IMR-90 (cell line): Measurements from ENCODE around the gene PDRG1. TPM values are rescaled to one million over a fixed set of nuclear protein-coding genes. Genes with fewer than 3 reads are reported as not detected.

Experiments
- ATAC-seq: fragments of 200-7000 bp; cut with Tn5 transposase; 2 replicates; pipeline ENCODE4 v1.9.1; 2020; ENCODE audit warnings: low read depth, mild to moderate bottlenecking, moderate library complexity
- BruUV-seq: library from RNA; stranded (reverse); fragments of 400-500 nt; replicated peaks from 2 replicates; lab custom pipeline; 2021; lab: Mats Ljungman, UMichigan
- CTCF ChIA-PET: fragments of 300-600 bp; formaldehyde crosslinking; extraction: SDS; loops from one replicate; lab custom pipeline; 2021; ENCODE audit warnings: antibody characterized with exemption; lab: Yijun Ruan, JAX
- POLR2A ChIA-PET: fragments of 300-600 bp; sonication (Branson Sonifier 250); formaldehyde crosslinking; loops from one replicate; lab custom pipeline; 2022; ENCODE audit warnings: antibody characterized with exemption; ENCODE audit not compliant: unreplicated experiment; lab: Charles Lee
- DNase-seq: peaks from one replicate; pipeline ENCODE4 v3.0.0; 2013
- H2AFZ ChIP-seq: replicated peaks from 2 replicates; pipeline ENCODE3; 2013; ENCODE audit warnings: low read length, mild to moderate bottlenecking; ENCODE audit not compliant: poor library complexity
- H2AK5ac ChIP-seq: 2 replicates; pipeline ENCODE4 v1.6.1; 2013; ENCODE audit warnings: low read depth, low read length, inconsistent platforms
- H2AK9ac ChIP-seq: replicated peaks from 2 replicates; pipeline ENCODE3; 2013; ENCODE audit warnings: mild to moderate bottlenecking, low read depth, low read length, moderate library complexity; ENCODE audit not compliant: poor library complexity
- H2BK120ac ChIP-seq: 2 replicates; pipeline ENCODE4 v1.6.1; 2013; ENCODE audit warnings: low read depth, low read length, inconsistent platforms
- H2BK15ac ChIP-seq: 3 replicates; pipeline ENCODE4 v1.6.1; 2013; ENCODE audit warnings: low read depth, low read length, inconsistent platforms
- H2BK20ac ChIP-seq: 2 replicates; pipeline ENCODE4 v1.6.1; 2013; ENCODE audit warnings: low read depth, mild to moderate bottlenecking, inconsistent platforms, low read length, moderate library complexity
- H2BK5ac ChIP-seq: 2 replicates; pipeline ENCODE4 v1.6.1; 2013; ENCODE audit warnings: mild to moderate bottlenecking, low read depth, low read length, inconsistent platforms; ENCODE audit not compliant: poor library complexity, severe bottlenecking
- H3K14ac ChIP-seq: replicated peaks from 2 replicates; pipeline ENCODE4 v1.6.1; 2013; ENCODE audit warnings: low read depth, low read length, inconsistent platforms
- H3K18ac ChIP-seq: 2 replicates; pipeline ENCODE4 v1.6.1; 2013; ENCODE audit warnings: low read depth, low read length, control low read depth
- H3K23ac ChIP-seq: 2 replicates; pipeline ENCODE4 v1.6.1; 2013; ENCODE audit warnings: low read depth, low read length, inconsistent platforms
- H3K27ac ChIP-seq: 2 replicates; pipeline ENCODE4 v1.5.1; 2013; ENCODE audit warnings: mild to moderate bottlenecking, control low read depth, low read length; ENCODE audit not compliant: insufficient read depth
- H3K27me3 ChIP-seq: 2 replicates; pipeline ENCODE4 v1.6.1; 2013; ENCODE audit warnings: low read length; ENCODE audit not compliant: control insufficient read depth, insufficient read depth
- H3K36me3 ChIP-seq: 2 replicates; pipeline ENCODE4 v1.6.1; 2013; ENCODE audit warnings: low read length, mixed read lengths; ENCODE audit not compliant: control insufficient read depth, insufficient read depth
- H3K4ac ChIP-seq: 2 replicates; pipeline ENCODE4 v1.6.1; 2013; ENCODE audit warnings: low read depth, low read length, inconsistent platforms
- H3K4me1 ChIP-seq: 2 replicates; pipeline ENCODE4 v1.6.1; 2013; ENCODE audit warnings: low read length, mixed read lengths; ENCODE audit not compliant: control insufficient read depth, insufficient read depth
- H3K4me2 ChIP-seq: 2 replicates; pipeline ENCODE4 v1.6.1; 2013; ENCODE audit warnings: low read depth, mild to moderate bottlenecking, control low read depth, low read length, moderate library complexity
- H3K4me3 ChIP-seq: 2 replicates; pipeline ENCODE4 v1.5.1; 2013; ENCODE audit warnings: low read depth, mild to moderate bottlenecking, control low read depth, low read length, moderate library complexity; ENCODE audit not compliant: insufficient read depth
- H3K56ac ChIP-seq: 2 replicates; pipeline ENCODE4 v1.6.1; 2013; ENCODE audit warnings: low read length, inconsistent platforms; ENCODE audit not compliant: insufficient read depth; ENCODE audit errors: extremely low read depth
- H3K79me1 ChIP-seq, 2 experiments: 2 replicates each; pipeline ENCODE4 v1.6.1; 2013; ENCODE audit warnings: low read length in 2 of 2, inconsistent platforms in 1 of 2, low read depth in 1 of 2
- H3K9ac ChIP-seq: 2 replicates; pipeline ENCODE4 v1.6.1; 2013; ENCODE audit warnings: low read depth, low read length, control low read depth
- H3K9me1 ChIP-seq: 2 replicates; pipeline ENCODE4 v1.6.1; 2013; ENCODE audit warnings: low read length, inconsistent platforms; ENCODE audit not compliant: insufficient read depth
- H3K9me3 ChIP-seq: 2 replicates; pipeline ENCODE4 v1.6.1; 2013; ENCODE audit warnings: low read length; ENCODE audit not compliant: control insufficient read depth, insufficient read depth
- H4K20me1 ChIP-seq: 2 replicates; pipeline ENCODE4 v1.6.1; 2013; ENCODE audit warnings: low read length, inconsistent platforms; ENCODE audit not compliant: insufficient read depth
- H4K5ac ChIP-seq: 2 replicates; pipeline ENCODE4 v1.6.1; 2013; ENCODE audit warnings: mild to moderate bottlenecking, low read depth, low read length, control low read depth
- H4K8ac ChIP-seq, 2 experiments: 2 replicates each; pipeline ENCODE4 v1.6.1; 2013; ENCODE audit warnings: low read depth in 2 of 2, low read length in 2 of 2, control low read depth in 1 of 2, inconsistent platforms in 1 of 2
- H4K91ac ChIP-seq: 2 replicates; pipeline ENCODE4 v1.6.1; 2013; ENCODE audit warnings: low read depth, low read length, inconsistent platforms; ENCODE audit not compliant: insufficient read depth
- CEBPB ChIP-seq: IDR thresholded peaks from 2 replicates; pipeline ENCODE4 v1.6.1; 2012; ENCODE audit warnings: low read depth, low read length, improper control_type of control experiment
- CHD1 ChIP-seq: IDR thresholded peaks from 2 replicates; pipeline ENCODE4 v1.6.1; 2012; ENCODE audit warnings: low read depth, low read length, improper control_type of control experiment
- MAFK ChIP-seq: IDR thresholded peaks from 2 replicates; pipeline ENCODE4 v1.6.1; 2012; ENCODE audit warnings: low read depth, low read length, improper control_type of control experiment
- MAZ ChIP-seq: IDR thresholded peaks from 2 replicates; pipeline ENCODE4 v1.6.1; 2012; ENCODE audit warnings: low read depth, mild to moderate bottlenecking, low read length, improper control_type of control experiment, moderate library complexity, borderline replicate concordance
- MXI1 ChIP-seq: IDR thresholded peaks from 2 replicates; pipeline ENCODE4 v1.6.1; 2012; ENCODE audit warnings: low read depth, mild to moderate bottlenecking, low read length, moderate library complexity, borderline replicate concordance
- POLR2A ChIP-seq: IDR thresholded peaks from 2 replicates; pipeline ENCODE4 v1.6.1; 2012; ENCODE audit warnings: mild to moderate bottlenecking, low read depth, low read length
- RCOR1 ChIP-seq: IDR thresholded peaks from 2 replicates; pipeline ENCODE4 v1.6.1; 2012; ENCODE audit warnings: mild to moderate bottlenecking, low read length, improper control_type of control experiment; ENCODE audit not compliant: insufficient replicate concordance
- RFX5 ChIP-seq: IDR thresholded peaks from 2 replicates; pipeline ENCODE4 v1.8.0; 2012; ENCODE audit warnings: low read depth, mild to moderate bottlenecking, low read length, moderate library complexity
- SMC3 ChIP-seq: fragments of 150-350 bp; IDR thresholded peaks from 2 replicates; pipeline ENCODE4 v1.6.1; 2016; ENCODE audit warnings: low read depth, mild to moderate bottlenecking, antibody characterized with exemption, low read length, moderate library complexity
- WGBS, 2 experiments: methylation state at CpG; one replicate each; pipeline versions ENCODE4 v1.1.5 to v1.1.7; 2013; ENCODE audit warnings: missing lambda C conversion rate in 2 of 2; ENCODE audit not compliant: insufficient read length in 1 of 2; ENCODE audit errors: extremely low coverage in 2 of 2; 5-methylcytosine and 5-hydroxymethylcytosine counted together
- dilution Hi-C: fragments of 300-500 bp; cut with HindIII; formaldehyde crosslinking; loops from one replicate; pipeline ENCODE4 v1.14.3; 2018; ENCODE audit warnings: low sequenced_read_pairs; ENCODE audit not compliant: unreplicated experiment
- in situ Hi-C: fragments of 300-500 bp; cut with MboI; formaldehyde crosslinking; loops from 3 replicates; pipeline ENCODE4 v1.14.3; 2019; ENCODE audit warnings: low sequenced_read_pairs, inconsistent platforms, mixed read lengths
- intact Hi-C: fragments of 100-400 bp; cut with micrococcal nuclease; formaldehyde crosslinking; loops from 2 replicates; pipeline ENCODE4 v1.10.0; 2022
- polyA plus RNA-seq, 3 experiments: library from polyadenylated mRNA; depleted of rRNA; stranded (reverse); fragments of >200 nt; gene quantifications; 2 replicates each; pipeline ENCODE4 v1.2.3, GENCODE V29; 2012; ENCODE audit warnings: low replicate concordance in 1 of 3
- total RNA-seq: library from RNA; depleted of rRNA; stranded (reverse); fragments of >200 nt; gene quantifications from 2 replicates; pipeline ENCODE4 v1.2.3, GENCODE V29; 2012
- TF ChIP-seq, protein P1 (sequence below): fragments of 150-350 bp; IDR thresholded peaks from 2 replicates; pipeline ENCODE4 v1.6.1; 2017; ENCODE audit warnings: mild to moderate bottlenecking, antibody characterized with exemption, low read length, low read depth
- TF ChIP-seq, protein P2 (sequence below): fragments of 150-350 bp; IDR thresholded peaks from 2 replicates; pipeline ENCODE4 v1.6.1; 2016; ENCODE audit warnings: low read depth, mild to moderate bottlenecking, low read length, moderate library complexity, borderline replicate concordance

PDRG1 gene
- total and polyA plus RNA-seq, 2 of the 4 experiments (the other 2 are of a cell fraction) = 5.0 to 15.7 TPM

DNA sequence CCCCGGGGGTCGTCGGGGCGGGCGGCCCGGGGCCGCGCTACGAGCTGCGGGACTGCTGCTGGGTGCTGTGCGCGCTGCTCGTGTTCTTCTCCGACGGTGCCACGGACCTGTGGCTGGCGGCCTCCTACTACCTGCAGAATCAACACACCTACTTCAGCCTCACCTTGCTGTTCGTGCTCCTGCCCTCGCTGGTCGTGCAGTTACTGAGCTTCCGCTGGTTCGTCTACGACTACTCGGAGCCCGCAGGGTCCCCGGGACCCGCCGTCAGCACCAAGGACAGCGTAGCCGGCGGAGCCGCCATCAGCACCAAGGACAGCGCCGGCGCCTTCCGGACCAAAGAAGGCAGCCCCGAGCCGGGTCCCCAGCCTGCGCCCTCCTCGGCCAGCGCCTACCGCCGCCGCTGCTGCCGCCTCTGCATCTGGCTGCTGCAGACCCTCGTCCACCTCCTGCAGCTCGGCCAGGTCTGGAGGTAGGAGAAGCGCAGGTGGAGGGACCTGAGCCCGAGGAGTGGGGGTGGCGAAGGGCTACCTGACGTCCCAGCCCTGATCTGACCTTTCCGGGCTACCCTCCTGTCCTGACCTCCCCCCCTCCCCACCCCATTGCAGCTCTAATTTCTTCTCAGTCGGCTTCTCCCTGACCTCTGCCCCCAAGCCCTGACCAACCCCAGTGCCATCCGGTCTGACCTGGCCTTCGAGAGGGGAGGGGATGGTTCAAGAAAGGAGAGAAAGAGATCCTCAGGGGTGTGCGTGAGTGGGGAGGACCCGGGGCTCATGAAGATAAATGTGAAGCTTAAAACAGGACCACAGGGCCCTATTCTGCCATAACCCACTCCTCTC is 16.7 kb upstream of the PDRG1 start:
- H3K27me3 ChIP-seq = peaks cover 37% of the 10 kb centered on the region
- BruUV-seq = no TSS peak
- no peak overlapping the region for H3K9ac ChIP-seq
- ChIA-PET POLR2A (interaction anchor here (0.6 kb wide), 1 partner anchor 38 kb away, joined by 3 read pairs; no protein-coding TSS in a partner anchor), CTCF (no interaction called here)
- H3K9me1 ChIP-seq = no peaks in the 10 kb centered on the region
- no peak overlapping the region for H3K4ac ChIP-seq
- H2BK120ac ChIP-seq = no peak overlapping the region
- dilution Hi-C loops = no loop called here
- intact Hi-C loops = no loop called here
- H2BK20ac ChIP-seq = no peak overlapping the region
- no peak overlapping the region for H2AK5ac ChIP-seq
- H4K5ac ChIP-seq = no peak overlapping the region
- TF ChIP-seq CEBPB (no peak), MAZ (no peak), MAFK (no peak), SMC3 (no peak), RFX5 (no peak), RCOR1 (peak; percentile 99), CHD1 (no peak), MXI1 (peak; percentile 92), POLR2A (no peak)
- TF ChIP-seq, protein P1, sequence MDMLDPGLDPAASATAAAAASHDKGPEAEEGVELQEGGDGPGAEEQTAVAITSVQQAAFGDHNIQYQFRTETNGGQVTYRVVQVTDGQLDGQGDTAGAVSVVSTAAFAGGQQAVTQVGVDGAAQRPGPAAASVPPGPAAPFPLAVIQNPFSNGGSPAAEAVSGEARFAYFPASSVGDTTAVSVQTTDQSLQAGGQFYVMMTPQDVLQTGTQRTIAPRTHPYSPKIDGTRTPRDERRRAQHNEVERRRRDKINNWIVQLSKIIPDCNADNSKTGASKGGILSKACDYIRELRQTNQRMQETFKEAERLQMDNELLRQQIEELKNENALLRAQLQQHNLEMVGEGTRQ = no peak
- TF ChIP-seq, protein P2, sequence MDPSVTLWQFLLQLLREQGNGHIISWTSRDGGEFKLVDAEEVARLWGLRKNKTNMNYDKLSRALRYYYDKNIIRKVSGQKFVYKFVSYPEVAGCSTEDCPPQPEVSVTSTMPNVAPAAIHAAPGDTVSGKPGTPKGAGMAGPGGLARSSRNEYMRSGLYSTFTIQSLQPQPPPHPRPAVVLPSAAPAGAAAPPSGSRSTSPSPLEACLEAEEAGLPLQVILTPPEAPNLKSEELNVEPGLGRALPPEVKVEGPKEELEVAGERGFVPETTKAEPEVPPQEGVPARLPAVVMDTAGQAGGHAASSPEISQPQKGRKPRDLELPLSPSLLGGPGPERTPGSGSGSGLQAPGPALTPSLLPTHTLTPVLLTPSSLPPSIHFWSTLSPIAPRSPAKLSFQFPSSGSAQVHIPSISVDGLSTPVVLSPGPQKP = no peak
- H3K4me2 ChIP-seq = peak overlapping the region; percentile 50; the same call in 1 of the 2 replicates
- no peaks in the 10 kb centered on the region for H3K36me3 ChIP-seq
- H2BK5ac ChIP-seq = no peak overlapping the region
- DNase-seq (peak; percentile 51), ATAC-seq (peak; percentile 100)
- H4K8ac ChIP-seq = no peak overlapping the region
- H3K18ac ChIP-seq = no peak overlapping the region
- no peak overlapping the region for H3K56ac ChIP-seq
- H3K27ac ChIP-seq = no peak overlapping the region
- H3K9me3 ChIP-seq = no peaks in the 10 kb centered on the region
- H3K79me1 ChIP-seq = no peaks in the 10 kb centered on the region
- WGBS, 2 experiments = 2% methylated on average over 33 of the region's 57 CpGs; no CpG with 5 or more reads in 1 of the 2 experiments
- no peaks in the 10 kb centered on the region; the same call in 1 of the 2 replicates for H3K4me1 ChIP-seq
- peaks cover 6% of the 10 kb centered on the region; the same call in 1 of the 2 replicates for H4K20me1 ChIP-seq
- in situ Hi-C loops = no loop called here
- H3K14ac ChIP-seq = no peak overlapping the region
- peak overlapping the region; percentile 75 for H2AK9ac ChIP-seq
- H4K91ac ChIP-seq = no peak overlapping the region
- no peak overlapping the region for H3K4me3 ChIP-seq
- peak overlapping the region; percentile 83 for H2AFZ ChIP-seq
- no peak overlapping the region for H3K23ac ChIP-seq
- no peak overlapping the region for H2BK15ac ChIP-seq
